ENCODE measurements around the gene KRT12.

Gene KRT12

DNA sequence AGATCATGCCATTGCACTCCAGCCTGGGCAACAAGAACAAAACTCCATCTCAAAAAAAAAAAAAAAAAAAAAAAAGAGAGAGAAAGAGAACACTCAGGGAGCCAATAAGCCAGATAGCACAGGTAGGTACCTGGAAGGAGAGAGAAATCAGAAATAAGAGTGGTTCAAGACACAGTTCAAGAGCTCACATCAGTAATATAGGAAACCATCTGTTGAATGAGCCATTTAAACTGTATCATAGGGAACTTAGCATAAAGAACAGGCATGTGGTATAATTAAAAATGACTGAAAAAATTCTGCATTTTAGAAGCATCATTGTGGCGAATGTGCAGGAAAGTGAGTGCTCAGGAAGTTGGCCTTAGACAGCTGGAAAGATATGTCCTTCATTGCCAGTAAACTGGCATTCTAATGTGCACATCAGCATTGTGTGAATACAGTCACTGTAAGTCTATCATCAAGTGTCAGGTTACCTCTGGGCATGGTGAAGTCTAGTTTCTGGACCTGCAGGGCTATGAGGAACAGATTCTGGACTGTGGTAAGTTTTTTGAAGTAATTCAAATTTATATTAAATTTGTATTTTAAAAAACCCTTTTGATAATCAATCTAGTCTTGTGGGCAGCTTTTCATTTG, 20.4 kb downstream of the KRT12 start:
- Histone ChIP-seq H3K4me1 (no peaks in the 10 kb centered on the region), H3K9me3 (no peaks in the 10 kb centered on the region), H3K27me3 (peaks cover 59% of the 10 kb centered on the region), H3K4me3 (ENCODE audit: low read depth, low read length) (no peak overlapping the region), H3K36me3 (no peaks in the 10 kb centered on the region)
- TF ChIP-seq, protein P1, sequence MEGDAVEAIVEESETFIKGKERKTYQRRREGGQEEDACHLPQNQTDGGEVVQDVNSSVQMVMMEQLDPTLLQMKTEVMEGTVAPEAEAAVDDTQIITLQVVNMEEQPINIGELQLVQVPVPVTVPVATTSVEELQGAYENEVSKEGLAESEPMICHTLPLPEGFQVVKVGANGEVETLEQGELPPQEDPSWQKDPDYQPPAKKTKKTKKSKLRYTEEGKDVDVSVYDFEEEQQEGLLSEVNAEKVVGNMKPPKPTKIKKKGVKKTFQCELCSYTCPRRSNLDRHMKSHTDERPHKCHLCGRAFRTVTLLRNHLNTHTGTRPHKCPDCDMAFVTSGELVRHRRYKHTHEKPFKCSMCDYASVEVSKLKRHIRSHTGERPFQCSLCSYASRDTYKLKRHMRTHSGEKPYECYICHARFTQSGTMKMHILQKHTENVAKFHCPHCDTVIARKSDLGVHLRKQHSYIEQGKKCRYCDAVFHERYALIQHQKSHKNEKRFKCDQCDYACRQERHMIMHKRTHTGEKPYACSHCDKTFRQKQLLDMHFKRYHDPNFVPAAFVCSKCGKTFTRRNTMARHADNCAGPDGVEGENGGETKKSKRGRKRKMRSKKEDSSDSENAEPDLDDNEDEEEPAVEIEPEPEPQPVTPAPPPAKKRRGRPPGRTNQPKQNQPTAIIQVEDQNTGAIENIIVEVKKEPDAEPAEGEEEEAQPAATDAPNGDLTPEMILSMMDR (IDR thresholded peaks at IDR 0.05; ENCODE audit: low read depth, low read length), result no peak
- no peak for DNase-seq

DNA sequence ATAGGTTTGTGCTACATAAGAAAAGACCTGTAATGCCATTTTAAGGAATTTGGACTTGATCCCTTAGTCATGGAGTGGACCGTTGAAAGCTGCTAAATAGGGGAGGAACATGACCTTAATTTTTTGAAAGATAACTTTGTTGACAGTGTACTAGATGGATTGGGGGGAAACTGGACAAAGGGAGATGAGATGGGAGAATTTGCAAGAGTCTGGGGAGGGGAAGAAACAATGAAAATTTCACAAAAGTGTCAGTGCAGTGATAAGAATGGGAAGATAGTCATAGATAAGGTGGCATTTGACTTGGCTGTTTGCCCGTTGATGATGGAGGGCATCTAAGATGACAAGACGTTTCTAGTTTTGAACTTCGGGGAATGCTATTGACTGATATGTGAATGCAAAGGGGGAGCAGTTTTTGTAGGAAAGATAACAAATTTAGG, 22.3 kb downstream of the KRT12 start:
- DNase-seq, result no peak
- H3K9me3 ChIP-seq, result no peaks in the 10 kb centered on the region
- H3K27me3 ChIP-seq, result peaks cover 42% of the 10 kb centered on the region
- H3K36me3 ChIP-seq, result no peaks in the 10 kb centered on the region
- TF ChIP-seq, protein P1 (IDR thresholded peaks at IDR 0.05; ENCODE audit: low read depth, low read length), result no peak
- no peaks in the 10 kb centered on the region for H3K4me1 ChIP-seq
- H3K4me3 ChIP-seq (ENCODE audit: low read depth, low read length), result no peak overlapping the region

DNA sequence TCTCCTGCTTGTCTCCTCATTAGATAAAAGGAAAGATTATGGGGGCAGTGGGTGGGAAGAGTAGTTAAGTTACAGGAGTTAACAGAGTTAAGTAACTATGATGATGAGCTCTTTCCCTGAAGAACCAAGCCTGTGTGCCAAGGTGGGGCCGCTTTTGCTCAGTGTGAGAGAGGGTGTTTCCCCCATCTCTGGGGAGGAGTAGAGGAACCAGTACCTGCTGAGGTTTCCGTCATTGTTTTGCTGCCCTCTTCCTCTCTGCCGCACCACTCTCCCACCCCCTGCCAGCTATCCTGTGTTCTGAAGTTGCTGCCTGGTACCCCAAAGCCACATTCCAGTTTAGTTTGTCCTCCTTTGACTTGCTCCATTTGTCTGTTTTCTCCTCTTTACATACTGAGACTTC, 23.8 kb downstream of the KRT12 start:
- Histone ChIP-seq H3K9me3 (no peaks in the 10 kb centered on the region), H3K27me3 (peaks cover 43% of the 10 kb centered on the region), H3K4me3 (ENCODE audit: low read depth, low read length) (no peak overlapping the region), H3K4me1 (no peaks in the 10 kb centered on the region), H3K36me3 (no peaks in the 10 kb centered on the region)
- no peak for DNase-seq
- TF ChIP-seq, protein P1 (IDR thresholded peaks at IDR 0.05; ENCODE audit: low read depth, low read length), result no peak

DNA sequence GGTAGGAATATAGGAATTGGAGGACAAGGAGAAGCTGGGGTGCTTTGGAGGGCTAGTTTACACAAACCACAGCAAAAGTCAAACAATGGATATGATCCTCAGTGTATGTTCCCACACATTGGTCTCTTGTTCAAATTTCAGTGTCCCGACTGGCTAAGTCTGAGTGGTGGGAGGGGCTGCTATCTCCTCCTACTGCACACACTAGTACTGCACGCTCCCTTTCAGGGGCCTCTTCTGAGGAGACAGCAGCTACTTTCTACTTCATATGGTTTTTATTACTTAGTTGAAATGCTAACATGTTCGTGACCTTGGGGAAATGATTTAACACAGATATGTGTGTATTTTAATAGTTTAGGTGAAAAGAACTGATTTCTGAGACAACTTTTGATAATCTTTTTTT, 25.8 kb downstream of the KRT12 start:
- DNase-seq, result no peak
- Histone ChIP-seq H3K4me1 (no peaks in the 10 kb centered on the region), H3K4me3 (ENCODE audit: low read depth, low read length) (no peak overlapping the region), H3K27me3 (peaks cover 41% of the 10 kb centered on the region), H3K9me3 (no peaks in the 10 kb centered on the region), H3K36me3 (no peaks in the 10 kb centered on the region)
- TF ChIP-seq, protein P1 (IDR thresholded peaks at IDR 0.05; ENCODE audit: low read depth, low read length), result no peak

DNA sequence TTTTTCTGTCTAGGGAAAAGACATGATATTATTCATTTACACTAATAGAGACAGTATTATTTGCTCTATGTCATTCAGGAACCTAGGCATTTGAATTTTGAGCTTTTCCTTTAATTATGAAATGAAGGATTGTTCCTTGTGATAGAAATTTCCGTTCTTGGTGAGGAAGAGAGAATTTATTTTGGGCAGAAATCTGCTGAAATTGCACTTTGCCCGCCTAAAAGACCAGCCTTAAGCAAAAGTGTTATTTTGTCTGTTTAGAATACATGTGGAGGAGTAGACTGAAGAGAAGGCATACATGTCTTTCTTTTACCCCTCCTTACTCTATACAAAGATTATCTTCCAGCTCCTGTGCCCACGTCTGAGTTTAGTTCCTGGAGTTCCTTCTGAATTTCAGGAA, 27.8 kb downstream of the KRT12 start:
- TF ChIP-seq, protein P1 (IDR thresholded peaks at IDR 0.05; ENCODE audit: low read depth, low read length), result no peak
- Histone ChIP-seq H3K4me1 (no peaks in the 10 kb centered on the region), H3K27me3 (peaks cover 25% of the 10 kb centered on the region), H3K9me3 (no peaks in the 10 kb centered on the region), H3K36me3 (no peaks in the 10 kb centered on the region), H3K4me3 (ENCODE audit: low read depth, low read length) (no peak overlapping the region)
- DNase-seq, result no peak

DNA sequence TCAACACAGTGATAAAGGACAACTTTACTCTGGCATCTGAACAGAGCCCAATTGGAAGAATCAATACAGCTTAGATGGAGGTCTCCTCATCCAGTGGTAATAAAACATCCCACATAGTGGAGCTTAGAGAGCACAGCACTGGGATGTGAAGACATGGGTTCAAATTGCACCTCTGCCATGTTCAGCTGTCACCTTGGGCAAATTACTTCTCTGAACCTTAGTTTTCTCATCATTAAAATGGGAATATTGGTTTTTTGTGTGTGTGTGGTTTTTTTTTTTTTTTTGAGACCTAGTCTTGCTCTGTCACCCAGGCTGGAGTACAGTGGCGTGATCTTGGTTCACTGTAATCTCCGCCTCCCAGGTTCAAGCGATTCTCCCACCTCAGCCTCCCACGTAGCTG, 31.0 kb downstream of the KRT12 start:
- Histone ChIP-seq H3K27me3 (peaks cover 7% of the 10 kb centered on the region; the same call in 1 of the 2 replicates), H3K9me3 (no peaks in the 10 kb centered on the region), H3K4me1 (no peaks in the 10 kb centered on the region), H3K4me3 (ENCODE audit: low read depth, low read length) (no peak overlapping the region), H3K36me3 (no peaks in the 10 kb centered on the region)
- DNase-seq, result no peak
- TF ChIP-seq, protein P1 (IDR thresholded peaks at IDR 0.05; ENCODE audit: low read depth, low read length), result no peak
